OCI-LY3 (cell line): ENCODE measurements around the gene WSCD2.

ENCODE experiments used
- CTCF ChIP-seq: fragments of 200-600, 300-600 bp; sonication (generic); IDR thresholded peaks from 2 replicates; pipeline ENCODE4 v1.5.1; 2014; ENCODE audit warnings: antibody characterized with exemption, low read length, low read depth
- EZH2phosphoT487 ChIP-seq: fragments of 200-600 bp; shearing (Covaris generic); IDR thresholded peaks from 2 replicates; pipeline ENCODE4 v1.6.1; 2018; ENCODE audit warnings: antibody characterized with exemption, mixed run types, low read depth

- TF ChIP-seq CTCF (no peak), EZH2phosphoT487 (no peak)
Measured at GRCh38 chr12:108182096-108182495, 53.0 kb downstream of the WSCD2 start.
